SK-N-SH (cell line): ENCODE results near the gene STARD10. TPM values are rescaled to one million over a fixed set of nuclear protein-coding genes. Genes with fewer than 3 reads are reported as not detected.

Experiments
- CTCF ChIA-PET: fragments of 300-600, 350-600 bp; formaldehyde crosslinking; extraction: SDS; loops from one replicate; lab custom pipeline; 2021; lab: Yijun Ruan, JAX
- POLR2A ChIA-PET: fragments of 350-600 bp; sonication (Branson Sonifier 250); formaldehyde crosslinking; extraction: SDS; loops from one replicate; lab custom pipeline; 2020; ENCODE audit warnings: antibody characterized with exemption, inconsistent platforms; lab: Yijun Ruan, JAX
- DNase-seq: peaks from one replicate; pipeline ENCODE4 v3.0.0; 2012
- H2AFZ ChIP-seq: fragments of 200-600 bp; sonication (generic); 2 replicates; pipeline ENCODE4 v1.8.1; 2016; ENCODE audit warnings: antibody characterized with exemption, mild to moderate bottlenecking, low read depth
- H3F3A ChIP-seq: fragments of 200-600 bp; sonication (generic); replicated peaks from 2 replicates; pipeline ENCODE3; 2016; ENCODE audit warnings: antibody characterized with exemption, mild to moderate bottlenecking; ENCODE audit not compliant: insufficient read depth
- H3K27ac ChIP-seq, 2 experiments: fragments of 200-500 bp in 1 of 2; fragments of 200-600 bp in 1 of 2; sonication (Bioruptor generic) in 1 of 2; sonication (generic), shearing (Covaris generic) in 1 of 2; 2 replicates each; pipeline versions ENCODE4 v1.5.1 to v1.6.1; 2014 to 2016; ENCODE audit warnings: low read depth in 2 of 2, inconsistent platforms in 1 of 2, low read length in 1 of 2, mild to moderate bottlenecking in 1 of 2, mixed read lengths in 1 of 2
- H3K27me3 ChIP-seq: fragments of 200-600 bp; sonication (generic), shearing (Covaris generic); 2 replicates; pipeline ENCODE4 v1.6.1; 2016; ENCODE audit warnings: mixed run types; ENCODE audit not compliant: insufficient read depth
- H3K36me3 ChIP-seq, 2 experiments: fragments of 200-500 bp in 1 of 2; fragments of 200-600 bp in 1 of 2; sonication (Bioruptor generic) in 1 of 2; sonication (generic) in 1 of 2; replicated peaks in 1 of 2; 2 replicates each; pipeline versions ENCODE3 to v1.5.1; 2014 to 2016; ENCODE audit warnings: low read length in 1 of 2, mild to moderate bottlenecking in 1 of 2; ENCODE audit not compliant: insufficient read depth in 2 of 2, control insufficient read depth in 1 of 2
- H3K4me1 ChIP-seq, 2 experiments: fragments of 200-500 bp in 1 of 2; fragments of 200-600 bp in 1 of 2; sonication (Bioruptor generic) in 1 of 2; sonication (generic), shearing (Covaris generic) in 1 of 2; 2 replicates each; pipeline versions ENCODE4 v1.5.1 to v1.6.1; 2014 to 2016; ENCODE audit warnings: low read depth in 1 of 2, low read length in 1 of 2, mixed run types in 1 of 2; ENCODE audit not compliant: insufficient read depth in 2 of 2, control insufficient read depth in 1 of 2
- H3K4me2 ChIP-seq: fragments of 200-600 bp; sonication (generic), shearing (Covaris generic); 2 replicates; pipeline ENCODE4 v1.6.1; 2017; ENCODE audit warnings: mixed run types
- H3K4me3 ChIP-seq, 2 experiments: fragments of 200-500 bp in 1 of 2; fragments of 200-600 bp in 1 of 2; sonication (Bioruptor generic) in 1 of 2; sonication (generic), shearing (Covaris generic) in 1 of 2; 2 replicates each; pipeline versions ENCODE4 v1.5.1 to v1.8.1; 2014 to 2016; ENCODE audit warnings: low read depth in 2 of 2, inconsistent platforms in 1 of 2, low read length in 1 of 2, mild to moderate bottlenecking in 1 of 2, mixed read lengths in 1 of 2, moderate library complexity in 1 of 2
- H3K79me2 ChIP-seq: fragments of 200-600 bp; sonication (generic); 2 replicates; pipeline ENCODE4 v1.8.1; 2017; ENCODE audit warnings: mild to moderate bottlenecking; ENCODE audit not compliant: insufficient read depth
- H3K9ac ChIP-seq: fragments of 200-600 bp; sonication (generic); 2 replicates; pipeline ENCODE4 v1.6.1; 2017; ENCODE audit warnings: mixed run types
- H3K9me2 ChIP-seq: fragments of 200-600 bp; sonication (generic); 2 replicates; pipeline ENCODE4 v1.6.1; 2017; ENCODE audit warnings: mixed run types
- H3K9me3 ChIP-seq: fragments of 200-600 bp; sonication (generic); 2 replicates; pipeline ENCODE4 v1.6.1; 2017; ENCODE audit warnings: mixed run types, mild to moderate bottlenecking, moderate library complexity
- H4K20me1 ChIP-seq: fragments of 200-600 bp; sonication (generic); 2 replicates; pipeline ENCODE4 v1.6.1; 2017; ENCODE audit warnings: mild to moderate bottlenecking, mixed run types; ENCODE audit not compliant: insufficient read depth
- EP300 ChIP-seq, 2 experiments: IDR thresholded peaks; 2 replicates each; pipeline versions ENCODE4 v1.4.0 to v1.6.1; 2012; ENCODE audit warnings: borderline replicate concordance in 1 of 2, low read depth in 1 of 2, low read length in 1 of 2
- EZH2phosphoT487 ChIP-seq: fragments of 200-600 bp; sonication (generic); IDR thresholded peaks from 2 replicates; pipeline ENCODE4 v1.6.1; 2017; ENCODE audit warnings: low read depth, mixed run types, mild to moderate bottlenecking, antibody characterized with exemption, moderate library complexity, borderline replicate concordance
- FOSL2 ChIP-seq: IDR thresholded peaks from 2 replicates; pipeline ENCODE4 v1.4.0; 2012; ENCODE audit warnings: low read depth, mild to moderate bottlenecking, moderate library complexity, borderline replicate concordance
- FOXJ3 ChIP-seq: sonication (generic); formaldehyde crosslinking; IDR thresholded peaks from 2 replicates; pipeline ENCODE4 v1.5.1; 2020; ENCODE audit warnings: mild to moderate bottlenecking, missing genetic modification reagents
- FOXM1 ChIP-seq: IDR thresholded peaks from 2 replicates; pipeline ENCODE4 v1.4.0; 2012; ENCODE audit warnings: low read depth, mild to moderate bottlenecking
- GATA2 ChIP-seq: sonication (generic); formaldehyde crosslinking; IDR thresholded peaks from 2 replicates; pipeline ENCODE4 v1.5.0; 2020; ENCODE audit warnings: mild to moderate bottlenecking, missing genetic modification reagents
- MEF2A ChIP-seq: IDR thresholded peaks from 2 replicates; pipeline ENCODE4 v1.4.0; 2012; ENCODE audit warnings: low read depth, borderline replicate concordance
- NFIC ChIP-seq: IDR thresholded peaks from 2 replicates; pipeline ENCODE4 v1.4.0; 2012; ENCODE audit warnings: borderline replicate concordance
- RCOR1 ChIP-seq: fragments of 150-350 bp; IDR thresholded peaks from 2 replicates; pipeline ENCODE4 v1.6.1; 2017; ENCODE audit warnings: antibody characterized with exemption, low read length
- RXRA ChIP-seq: IDR thresholded peaks from 2 replicates; pipeline ENCODE4 v1.4.0; 2012; ENCODE audit warnings: low read depth, mild to moderate bottlenecking, borderline replicate concordance
- SIN3A ChIP-seq: IDR thresholded peaks from 2 replicates; pipeline ENCODE4 v1.6.1; 2012; ENCODE audit warnings: low read depth, mild to moderate bottlenecking, low read length, moderate library complexity, borderline replicate concordance
- SMC3 ChIP-seq: IDR thresholded peaks from 2 replicates; pipeline ENCODE4 v1.6.1; 2012; ENCODE audit warnings: low read depth, low read length, improper control_type of control experiment
- YY1 ChIP-seq: IDR thresholded peaks from 2 replicates; pipeline ENCODE4 v1.4.0; 2012; ENCODE audit warnings: low read depth, mild to moderate bottlenecking
- WGBS: methylation state at CpG from one replicate; pipeline ENCODE4 v1.1.6; 2017; ENCODE audit warnings: low lambda C conversion rate; 5-methylcytosine and 5-hydroxymethylcytosine counted together
- polyA plus RNA-seq, 3 experiments: library from polyadenylated mRNA; depleted of rRNA; stranded (reverse); fragments of >200 nt; gene quantifications; 2 replicates each; pipeline ENCODE4 v1.2.3, GENCODE V29; 2012
- TF ChIP-seq, protein P1 (sequence below): fragments of 150-350 bp; IDR thresholded peaks from 2 replicates; pipeline ENCODE4 v1.6.1; 2016; ENCODE audit warnings: mild to moderate bottlenecking, low read depth, low read length
- TF ChIP-seq, protein P2 (sequence below): fragments of 150-350 bp; IDR thresholded peaks from 2 replicates; pipeline ENCODE4 v1.6.1; 2017; ENCODE audit warnings: antibody characterized with exemption, low read length, low read depth, borderline replicate concordance
- TF ChIP-seq, protein P3 (sequence below): fragments of 200-600 bp; sonication (generic); IDR thresholded peaks from 2 replicates; pipeline ENCODE4 v1.6.1; 2017; ENCODE audit warnings: antibody characterized with exemption, mild to moderate bottlenecking, moderate library complexity
- TF ChIP-seq, protein P4 (sequence below): IDR thresholded peaks from 2 replicates; pipeline ENCODE4 v1.4.0; 2012; ENCODE audit warnings: low read depth, borderline replicate concordance
- TF ChIP-seq, protein P5 (sequence below): IDR thresholded peaks from 2 replicates; pipeline ENCODE4; 2012

The STARD10 gene
- polyA plus RNA-seq, 1 of the 3 experiments (the other 2 are of a cell fraction), result 47.7 TPM

DNA sequence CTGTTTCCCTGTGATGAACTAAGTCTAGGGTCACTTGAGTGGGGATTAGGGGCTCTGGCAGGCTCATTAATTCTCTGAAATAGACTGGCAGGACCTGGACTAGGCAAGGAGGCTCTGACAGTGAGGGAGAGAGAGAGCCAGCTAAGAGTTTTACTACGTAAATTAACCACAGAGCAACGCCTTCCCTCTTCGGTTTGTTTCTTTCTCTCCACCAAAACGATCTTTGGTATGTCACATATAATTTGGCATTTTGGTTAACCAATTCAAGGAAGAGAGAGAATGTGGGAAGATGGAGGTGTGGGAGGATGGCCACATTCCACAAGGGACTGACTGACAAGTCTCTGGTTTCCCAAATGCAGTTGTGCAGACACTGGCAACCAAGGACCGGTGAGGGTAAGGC lies 48.3 kb upstream of the STARD10 start:
- H3K4me3 ChIP-seq, result no peak overlapping the region
- no peaks in the 10 kb centered on the region for H3K9me3 ChIP-seq
- 93% methylated on average over 5 of the region's 5 CpGs for WGBS
- H3K9ac ChIP-seq, result no peak overlapping the region
- H3K27ac ChIP-seq, result no peak overlapping the region
- TF ChIP-seq YY1, result no peak
- TF ChIP-seq EP300 (IDR thresholded peaks at IDR 0.05; ENCODE audit: borderline replicate concordance in 1 of 2, low read depth in 1 of 2, low read length in 1 of 2), result no peak
- TF ChIP-seq, protein P1, sequence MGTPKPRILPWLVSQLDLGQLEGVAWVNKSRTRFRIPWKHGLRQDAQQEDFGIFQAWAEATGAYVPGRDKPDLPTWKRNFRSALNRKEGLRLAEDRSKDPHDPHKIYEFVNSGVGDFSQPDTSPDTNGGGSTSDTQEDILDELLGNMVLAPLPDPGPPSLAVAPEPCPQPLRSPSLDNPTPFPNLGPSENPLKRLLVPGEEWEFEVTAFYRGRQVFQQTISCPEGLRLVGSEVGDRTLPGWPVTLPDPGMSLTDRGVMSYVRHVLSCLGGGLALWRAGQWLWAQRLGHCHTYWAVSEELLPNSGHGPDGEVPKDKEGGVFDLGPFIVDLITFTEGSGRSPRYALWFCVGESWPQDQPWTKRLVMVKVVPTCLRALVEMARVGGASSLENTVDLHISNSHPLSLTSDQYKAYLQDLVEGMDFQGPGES, result no peak
- TF ChIP-seq, protein P2, sequence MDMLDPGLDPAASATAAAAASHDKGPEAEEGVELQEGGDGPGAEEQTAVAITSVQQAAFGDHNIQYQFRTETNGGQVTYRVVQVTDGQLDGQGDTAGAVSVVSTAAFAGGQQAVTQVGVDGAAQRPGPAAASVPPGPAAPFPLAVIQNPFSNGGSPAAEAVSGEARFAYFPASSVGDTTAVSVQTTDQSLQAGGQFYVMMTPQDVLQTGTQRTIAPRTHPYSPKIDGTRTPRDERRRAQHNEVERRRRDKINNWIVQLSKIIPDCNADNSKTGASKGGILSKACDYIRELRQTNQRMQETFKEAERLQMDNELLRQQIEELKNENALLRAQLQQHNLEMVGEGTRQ, result no peak
- no peak for TF ChIP-seq RXRA
- TF ChIP-seq, protein P3, sequence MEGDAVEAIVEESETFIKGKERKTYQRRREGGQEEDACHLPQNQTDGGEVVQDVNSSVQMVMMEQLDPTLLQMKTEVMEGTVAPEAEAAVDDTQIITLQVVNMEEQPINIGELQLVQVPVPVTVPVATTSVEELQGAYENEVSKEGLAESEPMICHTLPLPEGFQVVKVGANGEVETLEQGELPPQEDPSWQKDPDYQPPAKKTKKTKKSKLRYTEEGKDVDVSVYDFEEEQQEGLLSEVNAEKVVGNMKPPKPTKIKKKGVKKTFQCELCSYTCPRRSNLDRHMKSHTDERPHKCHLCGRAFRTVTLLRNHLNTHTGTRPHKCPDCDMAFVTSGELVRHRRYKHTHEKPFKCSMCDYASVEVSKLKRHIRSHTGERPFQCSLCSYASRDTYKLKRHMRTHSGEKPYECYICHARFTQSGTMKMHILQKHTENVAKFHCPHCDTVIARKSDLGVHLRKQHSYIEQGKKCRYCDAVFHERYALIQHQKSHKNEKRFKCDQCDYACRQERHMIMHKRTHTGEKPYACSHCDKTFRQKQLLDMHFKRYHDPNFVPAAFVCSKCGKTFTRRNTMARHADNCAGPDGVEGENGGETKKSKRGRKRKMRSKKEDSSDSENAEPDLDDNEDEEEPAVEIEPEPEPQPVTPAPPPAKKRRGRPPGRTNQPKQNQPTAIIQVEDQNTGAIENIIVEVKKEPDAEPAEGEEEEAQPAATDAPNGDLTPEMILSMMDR, result no peak
- TF ChIP-seq, protein P4, sequence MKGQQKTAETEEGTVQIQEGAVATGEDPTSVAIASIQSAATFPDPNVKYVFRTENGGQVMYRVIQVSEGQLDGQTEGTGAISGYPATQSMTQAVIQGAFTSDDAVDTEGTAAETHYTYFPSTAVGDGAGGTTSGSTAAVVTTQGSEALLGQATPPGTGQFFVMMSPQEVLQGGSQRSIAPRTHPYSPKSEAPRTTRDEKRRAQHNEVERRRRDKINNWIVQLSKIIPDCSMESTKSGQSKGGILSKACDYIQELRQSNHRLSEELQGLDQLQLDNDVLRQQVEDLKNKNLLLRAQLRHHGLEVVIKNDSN, result no peak
- TF ChIP-seq NFIC, result no peak
- TF ChIP-seq FOXM1, result no peak
- no peak for TF ChIP-seq SIN3A
- TF ChIP-seq FOSL2, result no peak
- ChIA-PET POLR2A (no interaction called here), CTCF (interaction anchor here (1.1 to 2.6 kb wide), 4 partner anchors 9 to 447 kb away, joined by 3 to 16 read pairs (median 4); partner anchors contain the start of gene FCHSD2)
- no peaks in the 10 kb centered on the region for H3K9me2 ChIP-seq
- H3K4me2 ChIP-seq, result no peak overlapping the region
- DNase-seq, result no peak
- H3K27me3 ChIP-seq, result no peaks in the 10 kb centered on the region
- H3K36me3 ChIP-seq, result peaks cover 23 to 33% of the 10 kb centered on the region in 2 experiments
- no peak overlapping the region for H2AFZ ChIP-seq
- no peaks in the 10 kb centered on the region for H4K20me1 ChIP-seq
- H3F3A ChIP-seq, result peaks cover 4% of the 10 kb centered on the region
- no peaks in the 10 kb centered on the region; a peak in 1 of 4 replicates for H3K4me1 ChIP-seq
- H3K79me2 ChIP-seq, result no peaks in the 10 kb centered on the region

DNA sequence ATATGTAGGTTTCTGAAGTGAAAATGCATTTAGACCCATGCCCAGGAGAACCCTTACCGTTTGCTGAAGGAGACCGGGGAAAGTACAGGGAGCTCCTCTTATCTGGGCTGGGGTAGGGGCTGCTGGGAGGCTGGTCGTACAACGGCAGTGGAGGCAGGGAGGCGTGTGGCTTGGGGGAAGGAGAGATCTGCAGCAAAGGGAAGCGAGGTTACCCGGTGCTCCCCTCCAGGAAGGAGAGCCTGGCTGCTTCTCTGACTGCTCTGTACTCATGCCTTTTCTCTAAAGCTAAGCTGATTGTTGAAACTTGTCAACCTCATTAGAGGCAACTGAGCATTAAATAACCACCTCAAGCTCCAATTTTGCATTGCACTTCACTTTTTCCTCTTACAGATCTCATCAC lies 47.5 kb upstream of the STARD10 start:
- Histone ChIP-seq H3K4me3 (no peak overlapping the region), H3F3A (peaks cover 4% of the 10 kb centered on the region), H3K4me1 (no peaks in the 10 kb centered on the region; a peak in 1 of 4 replicates), H3K9me2 (no peaks in the 10 kb centered on the region), H3K9me3 (no peaks in the 10 kb centered on the region), H3K27ac (no peak overlapping the region), H3K79me2 (no peaks in the 10 kb centered on the region), H3K27me3 (no peaks in the 10 kb centered on the region), H2AFZ (no peak overlapping the region), H3K4me2 (no peak overlapping the region), H3K36me3 (peaks cover 23 to 32% of the 10 kb centered on the region in 2 experiments), H3K9ac (no peak overlapping the region), H4K20me1 (no peaks in the 10 kb centered on the region)
- TF ChIP-seq FOXM1 (no peak), EZH2phosphoT487 (no peak), SMC3 (no peak), RCOR1 (no peak), NFIC (no peak), RXRA (no peak), FOXJ3 (CRISPR knock-in tag) (no peak), GATA2 (CRISPR knock-in tag) (no peak), FOSL2 (no peak), MEF2A (no peak), YY1 (no peak)
- TF ChIP-seq, protein P5, sequence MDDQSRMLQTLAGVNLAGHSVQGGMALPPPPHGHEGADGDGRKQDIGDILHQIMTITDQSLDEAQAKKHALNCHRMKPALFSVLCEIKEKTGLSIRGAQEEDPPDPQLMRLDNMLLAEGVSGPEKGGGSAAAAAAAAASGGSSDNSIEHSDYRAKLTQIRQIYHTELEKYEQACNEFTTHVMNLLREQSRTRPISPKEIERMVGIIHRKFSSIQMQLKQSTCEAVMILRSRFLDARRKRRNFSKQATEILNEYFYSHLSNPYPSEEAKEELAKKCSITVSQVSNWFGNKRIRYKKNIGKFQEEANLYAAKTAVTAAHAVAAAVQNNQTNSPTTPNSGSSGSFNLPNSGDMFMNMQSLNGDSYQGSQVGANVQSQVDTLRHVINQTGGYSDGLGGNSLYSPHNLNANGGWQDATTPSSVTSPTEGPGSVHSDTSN, result no peak
- TF ChIP-seq, protein P1, result no peak
- no peak for DNase-seq
- 98% methylated on average over 7 of the region's 7 CpGs for WGBS
- POLR2A ChIA-PET, result no interaction called here
- CTCF ChIA-PET, result interaction anchor here (1.1 to 2.6 kb wide), 7 partner anchors 8 to 448 kb away, joined by 3 to 16 read pairs (median 4); partner anchors contain the start of gene FCHSD2
